ENCODE data around the gene MAP10.

Gene MAP10

GRCh38 chr1:232834066-232834465, 28.9 kb downstream of the MAP10 start:
- H3K27ac ChIP-seq: no peak overlapping the region
- no peak for TF ChIP-seq CTCF (IDR thresholded peaks at IDR 0.05)
- no peak for DNase-seq
- H3K9me3 ChIP-seq: no peaks in the 10 kb centered on the region
- H3K4me1 ChIP-seq: no peaks in the 10 kb centered on the region
- no peaks in the 10 kb centered on the region for H3K27me3 ChIP-seq
- intact Hi-C loops (cut with DNase I; ENCODE audit: low total_unique reads): no loop called here
- H3K4me3 ChIP-seq: no peak overlapping the region
- no peaks in the 10 kb centered on the region for H3K36me3 ChIP-seq

- H3K27me3 ChIP-seq: no peaks in the 10 kb centered on the region
- H3K9me3 ChIP-seq: no peaks in the 10 kb centered on the region
- intact Hi-C loops (cut with DNase I; ENCODE audit: low total_unique reads): no loop called here
- no peak for DNase-seq
- H3K36me3 ChIP-seq: no peaks in the 10 kb centered on the region
- no peak for TF ChIP-seq CTCF (IDR thresholded peaks at IDR 0.05)
- no peak overlapping the region for H3K27ac ChIP-seq
- no peak overlapping the region for H3K4me3 ChIP-seq
- no peaks in the 10 kb centered on the region for H3K4me1 ChIP-seq
Measured at GRCh38 chr1:232835166-232835565, 29.9 kb downstream of the MAP10 start.

- TF ChIP-seq CTCF (IDR thresholded peaks at IDR 0.05): no peak
- no peaks in the 10 kb centered on the region for H3K36me3 ChIP-seq
- DNase-seq: no peak
Measured at GRCh38 chr1:232837087-232837486, 31.9 kb downstream of the MAP10 start.

GRCh38 chr1:232841823-232842565, 36.8 kb downstream of the MAP10 start:
- H3K27ac ChIP-seq: no peak overlapping the region
- H3K27me3 ChIP-seq: no peaks in the 10 kb centered on the region
- H3K4me3 ChIP-seq: no peak overlapping the region
- H3K36me3 ChIP-seq: no peaks in the 10 kb centered on the region
- peaks cover 0 to 3% (median 0%) of the 10 kb centered on the region in 3 donors for H3K9me3 ChIP-seq
- no peaks in the 10 kb centered on the region for H3K4me1 ChIP-seq
- intact Hi-C loops (cut with DNase I; ENCODE audit: low total_unique reads): no loop called here
- DNase-seq: no peak
- TF ChIP-seq CTCF (IDR thresholded peaks at IDR 0.05): no peak

More at GRCh38 chr1:232837087-232837486, 31.9 kb downstream of the MAP10 start:
- intact Hi-C loops (cut with DNase I; ENCODE audit: low total_unique reads): no loop called here
- no peaks in the 10 kb centered on the region for H3K27me3 ChIP-seq
- H3K4me1 ChIP-seq: no peaks in the 10 kb centered on the region
- no peak overlapping the region for H3K4me3 ChIP-seq
- H3K9me3 ChIP-seq: peaks cover 0 to 3% (median 0%) of the 10 kb centered on the region in 3 donors
- no peak overlapping the region for H3K27ac ChIP-seq

GRCh38 chr1:232844791-232845190, 39.6 kb downstream of the MAP10 start:
- H3K27ac ChIP-seq: no peak overlapping the region
- no peak for TF ChIP-seq CTCF (IDR thresholded peaks at IDR 0.05)
- DNase-seq: no peak
- H3K27me3 ChIP-seq: no peaks in the 10 kb centered on the region
- H3K4me3 ChIP-seq: no peak overlapping the region
- H3K36me3 ChIP-seq: no peaks in the 10 kb centered on the region
- intact Hi-C loops (cut with DNase I; ENCODE audit: low total_unique reads): no loop called here
- H3K4me1 ChIP-seq: no peaks in the 10 kb centered on the region
- H3K9me3 ChIP-seq: peaks cover 0 to 3% (median 0%) of the 10 kb centered on the region in 3 donors
